WTC11 (cell line): ENCODE data around the gene UBAP1L.

Source experiments
- ESRRA ChIP-seq: sonication (generic); formaldehyde crosslinking; IDR thresholded peaks from 2 replicates; pipeline ENCODE4 v1.8.1; 2022; ENCODE audit warnings: mild to moderate bottlenecking, missing genetic modification reagents, borderline replicate concordance
- HMGXB4 ChIP-seq: sonication (generic); formaldehyde crosslinking; IDR thresholded peaks from 2 replicates; pipeline ENCODE4 v1.8.1; 2023; ENCODE audit warnings: mild to moderate bottlenecking, moderate library complexity, missing genetic modification reagents
- NR3C1 ChIP-seq: sonication (generic); formaldehyde crosslinking; conservative IDR thresholded peaks from 2 replicates; pipeline ENCODE4 v1.8.1; 2023; ENCODE audit warnings: low read depth, mild to moderate bottlenecking, missing genetic modification reagents
- TEAD4 ChIP-seq: sonication (generic); formaldehyde crosslinking; IDR thresholded peaks from 2 replicates; pipeline ENCODE4 v1.8.0; 2022; ENCODE audit warnings: mild to moderate bottlenecking, missing genetic modification reagents
- ZNF263 ChIP-seq: sonication (generic); formaldehyde crosslinking; IDR thresholded peaks from 2 replicates; pipeline ENCODE4 v1.8.1; 2022; ENCODE audit warnings: low read depth, mild to moderate bottlenecking, moderate library complexity, missing genetic modification reagents
- TF ChIP-seq, protein P1 (sequence below): sonication (generic); formaldehyde crosslinking; IDR thresholded peaks from 2 replicates; pipeline ENCODE4 v1.8.1; 2023; ENCODE audit warnings: mild to moderate bottlenecking, missing genetic modification reagents, moderate library complexity
- TF ChIP-seq, protein P2 (sequence below): fragments of 200-600 bp; IDR thresholded peaks from 2 replicates; pipeline ENCODE4 v1.8.0; 2022; ENCODE audit warnings: antibody characterized with exemption
- TF ChIP-seq, protein P3 (sequence below): sonication (generic); formaldehyde crosslinking; IDR thresholded peaks from 2 replicates; pipeline ENCODE4 v1.8.0; 2022; ENCODE audit warnings: mild to moderate bottlenecking, missing genetic modification reagents
- TF ChIP-seq, protein P4 (sequence below): sonication (generic); formaldehyde crosslinking; IDR thresholded peaks from 2 replicates; pipeline ENCODE4 v1.8.1; 2023; ENCODE audit warnings: mild to moderate bottlenecking, missing genetic modification reagents

DNA sequence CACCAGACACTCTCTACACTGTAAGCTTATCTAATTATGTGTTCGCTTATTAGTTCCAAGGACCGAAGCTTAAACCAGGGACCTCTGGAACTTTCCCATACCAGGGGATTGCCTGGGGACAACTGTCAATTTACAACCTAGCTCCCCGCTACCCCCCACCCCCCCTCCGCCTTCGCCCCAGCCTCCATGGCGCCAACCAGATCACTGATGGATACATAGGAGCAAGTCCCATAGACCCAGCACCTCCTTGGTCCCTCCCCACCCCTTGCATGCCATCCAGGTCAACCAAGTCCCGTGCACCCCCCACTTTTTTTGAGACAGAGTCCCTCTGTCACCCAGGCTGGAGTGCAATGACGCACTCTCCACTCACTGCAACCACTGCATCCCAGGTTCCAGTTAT is 19.5 kb upstream of the UBAP1L start:
- no peak for TF ChIP-seq ZNF263
- TF ChIP-seq, protein P1, sequence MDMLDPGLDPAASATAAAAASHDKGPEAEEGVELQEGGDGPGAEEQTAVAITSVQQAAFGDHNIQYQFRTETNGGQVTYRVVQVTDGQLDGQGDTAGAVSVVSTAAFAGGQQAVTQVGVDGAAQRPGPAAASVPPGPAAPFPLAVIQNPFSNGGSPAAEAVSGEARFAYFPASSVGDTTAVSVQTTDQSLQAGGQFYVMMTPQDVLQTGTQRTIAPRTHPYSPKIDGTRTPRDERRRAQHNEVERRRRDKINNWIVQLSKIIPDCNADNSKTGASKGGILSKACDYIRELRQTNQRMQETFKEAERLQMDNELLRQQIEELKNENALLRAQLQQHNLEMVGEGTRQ, result no peak
- TF ChIP-seq, protein P2, sequence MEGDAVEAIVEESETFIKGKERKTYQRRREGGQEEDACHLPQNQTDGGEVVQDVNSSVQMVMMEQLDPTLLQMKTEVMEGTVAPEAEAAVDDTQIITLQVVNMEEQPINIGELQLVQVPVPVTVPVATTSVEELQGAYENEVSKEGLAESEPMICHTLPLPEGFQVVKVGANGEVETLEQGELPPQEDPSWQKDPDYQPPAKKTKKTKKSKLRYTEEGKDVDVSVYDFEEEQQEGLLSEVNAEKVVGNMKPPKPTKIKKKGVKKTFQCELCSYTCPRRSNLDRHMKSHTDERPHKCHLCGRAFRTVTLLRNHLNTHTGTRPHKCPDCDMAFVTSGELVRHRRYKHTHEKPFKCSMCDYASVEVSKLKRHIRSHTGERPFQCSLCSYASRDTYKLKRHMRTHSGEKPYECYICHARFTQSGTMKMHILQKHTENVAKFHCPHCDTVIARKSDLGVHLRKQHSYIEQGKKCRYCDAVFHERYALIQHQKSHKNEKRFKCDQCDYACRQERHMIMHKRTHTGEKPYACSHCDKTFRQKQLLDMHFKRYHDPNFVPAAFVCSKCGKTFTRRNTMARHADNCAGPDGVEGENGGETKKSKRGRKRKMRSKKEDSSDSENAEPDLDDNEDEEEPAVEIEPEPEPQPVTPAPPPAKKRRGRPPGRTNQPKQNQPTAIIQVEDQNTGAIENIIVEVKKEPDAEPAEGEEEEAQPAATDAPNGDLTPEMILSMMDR, result no peak
- TF ChIP-seq, protein P3, sequence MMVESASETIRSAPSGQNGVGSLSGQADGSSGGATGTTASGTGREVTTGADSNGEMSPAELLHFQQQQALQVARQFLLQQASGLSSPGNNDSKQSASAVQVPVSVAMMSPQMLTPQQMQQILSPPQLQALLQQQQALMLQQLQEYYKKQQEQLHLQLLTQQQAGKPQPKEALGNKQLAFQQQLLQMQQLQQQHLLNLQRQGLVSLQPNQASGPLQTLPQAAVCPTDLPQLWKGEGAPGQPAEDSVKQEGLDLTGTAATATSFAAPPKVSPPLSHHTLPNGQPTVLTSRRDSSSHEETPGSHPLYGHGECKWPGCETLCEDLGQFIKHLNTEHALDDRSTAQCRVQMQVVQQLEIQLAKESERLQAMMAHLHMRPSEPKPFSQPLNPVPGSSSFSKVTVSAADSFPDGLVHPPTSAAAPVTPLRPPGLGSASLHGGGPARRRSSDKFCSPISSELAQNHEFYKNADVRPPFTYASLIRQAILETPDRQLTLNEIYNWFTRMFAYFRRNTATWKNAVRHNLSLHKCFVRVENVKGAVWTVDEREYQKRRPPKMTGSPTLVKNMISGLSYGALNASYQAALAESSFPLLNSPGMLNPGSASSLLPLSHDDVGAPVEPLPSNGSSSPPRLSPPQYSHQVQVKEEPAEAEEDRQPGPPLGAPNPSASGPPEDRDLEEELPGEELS (CRISPR knock-in tag), result no peak
- TF ChIP-seq ESRRA (CRISPR knock-in tag), result no peak
- no peak for TF ChIP-seq NR3C1 (CRISPR knock-in tag)
- TF ChIP-seq TEAD4 (CRISPR knock-in tag), result no peak
- TF ChIP-seq HMGXB4 (CRISPR knock-in tag), result no peak
- TF ChIP-seq, protein P4, sequence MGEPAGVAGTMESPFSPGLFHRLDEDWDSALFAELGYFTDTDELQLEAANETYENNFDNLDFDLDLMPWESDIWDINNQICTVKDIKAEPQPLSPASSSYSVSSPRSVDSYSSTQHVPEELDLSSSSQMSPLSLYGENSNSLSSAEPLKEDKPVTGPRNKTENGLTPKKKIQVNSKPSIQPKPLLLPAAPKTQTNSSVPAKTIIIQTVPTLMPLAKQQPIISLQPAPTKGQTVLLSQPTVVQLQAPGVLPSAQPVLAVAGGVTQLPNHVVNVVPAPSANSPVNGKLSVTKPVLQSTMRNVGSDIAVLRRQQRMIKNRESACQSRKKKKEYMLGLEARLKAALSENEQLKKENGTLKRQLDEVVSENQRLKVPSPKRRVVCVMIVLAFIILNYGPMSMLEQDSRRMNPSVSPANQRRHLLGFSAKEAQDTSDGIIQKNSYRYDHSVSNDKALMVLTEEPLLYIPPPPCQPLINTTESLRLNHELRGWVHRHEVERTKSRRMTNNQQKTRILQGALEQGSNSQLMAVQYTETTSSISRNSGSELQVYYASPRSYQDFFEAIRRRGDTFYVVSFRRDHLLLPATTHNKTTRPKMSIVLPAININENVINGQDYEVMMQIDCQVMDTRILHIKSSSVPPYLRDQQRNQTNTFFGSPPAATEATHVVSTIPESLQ (CRISPR knock-in tag), result no peak
